ENCODE measurements around the gene ATP6V1E1.

DNA sequence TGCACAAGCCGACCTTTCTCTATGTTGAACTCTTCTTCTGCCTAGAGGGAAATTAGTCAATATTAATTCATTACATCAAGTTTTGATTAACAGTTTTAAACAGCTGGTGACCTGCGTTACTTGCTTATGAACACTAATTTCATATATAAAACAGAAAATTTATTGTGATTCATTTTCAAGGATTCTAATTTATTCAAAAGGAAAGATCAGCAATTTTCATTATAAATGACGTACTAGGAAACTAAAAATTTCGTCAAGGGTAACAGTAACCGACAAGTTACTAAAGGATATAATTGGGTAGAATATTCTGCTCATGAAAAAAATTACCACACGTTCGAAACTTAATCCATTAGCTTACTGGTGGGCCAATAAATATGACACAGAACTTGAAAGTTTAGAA lies 15.3 kb downstream of the ATP6V1E1 start:
- no peak for TF ChIP-seq JUN (IDR thresholded peaks at IDR 0.05)
- TF ChIP-seq POLR2A (IDR thresholded peaks at IDR 0.05; ENCODE audit: low read length) = no peak
- TF ChIP-seq, protein P1, sequence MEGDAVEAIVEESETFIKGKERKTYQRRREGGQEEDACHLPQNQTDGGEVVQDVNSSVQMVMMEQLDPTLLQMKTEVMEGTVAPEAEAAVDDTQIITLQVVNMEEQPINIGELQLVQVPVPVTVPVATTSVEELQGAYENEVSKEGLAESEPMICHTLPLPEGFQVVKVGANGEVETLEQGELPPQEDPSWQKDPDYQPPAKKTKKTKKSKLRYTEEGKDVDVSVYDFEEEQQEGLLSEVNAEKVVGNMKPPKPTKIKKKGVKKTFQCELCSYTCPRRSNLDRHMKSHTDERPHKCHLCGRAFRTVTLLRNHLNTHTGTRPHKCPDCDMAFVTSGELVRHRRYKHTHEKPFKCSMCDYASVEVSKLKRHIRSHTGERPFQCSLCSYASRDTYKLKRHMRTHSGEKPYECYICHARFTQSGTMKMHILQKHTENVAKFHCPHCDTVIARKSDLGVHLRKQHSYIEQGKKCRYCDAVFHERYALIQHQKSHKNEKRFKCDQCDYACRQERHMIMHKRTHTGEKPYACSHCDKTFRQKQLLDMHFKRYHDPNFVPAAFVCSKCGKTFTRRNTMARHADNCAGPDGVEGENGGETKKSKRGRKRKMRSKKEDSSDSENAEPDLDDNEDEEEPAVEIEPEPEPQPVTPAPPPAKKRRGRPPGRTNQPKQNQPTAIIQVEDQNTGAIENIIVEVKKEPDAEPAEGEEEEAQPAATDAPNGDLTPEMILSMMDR (IDR thresholded peaks at IDR 0.05) = no peak
- no peak for TF ChIP-seq EP300 (IDR thresholded peaks at IDR 0.05)
- TF ChIP-seq MYC (IDR thresholded peaks at IDR 0.05; ENCODE audit: borderline replicate concordance, low read length) = no peak
- TF ChIP-seq BHLHE40 (IDR thresholded peaks at IDR 0.05; ENCODE audit: low read depth, low read length) = no peak
- TF ChIP-seq, protein P2, sequence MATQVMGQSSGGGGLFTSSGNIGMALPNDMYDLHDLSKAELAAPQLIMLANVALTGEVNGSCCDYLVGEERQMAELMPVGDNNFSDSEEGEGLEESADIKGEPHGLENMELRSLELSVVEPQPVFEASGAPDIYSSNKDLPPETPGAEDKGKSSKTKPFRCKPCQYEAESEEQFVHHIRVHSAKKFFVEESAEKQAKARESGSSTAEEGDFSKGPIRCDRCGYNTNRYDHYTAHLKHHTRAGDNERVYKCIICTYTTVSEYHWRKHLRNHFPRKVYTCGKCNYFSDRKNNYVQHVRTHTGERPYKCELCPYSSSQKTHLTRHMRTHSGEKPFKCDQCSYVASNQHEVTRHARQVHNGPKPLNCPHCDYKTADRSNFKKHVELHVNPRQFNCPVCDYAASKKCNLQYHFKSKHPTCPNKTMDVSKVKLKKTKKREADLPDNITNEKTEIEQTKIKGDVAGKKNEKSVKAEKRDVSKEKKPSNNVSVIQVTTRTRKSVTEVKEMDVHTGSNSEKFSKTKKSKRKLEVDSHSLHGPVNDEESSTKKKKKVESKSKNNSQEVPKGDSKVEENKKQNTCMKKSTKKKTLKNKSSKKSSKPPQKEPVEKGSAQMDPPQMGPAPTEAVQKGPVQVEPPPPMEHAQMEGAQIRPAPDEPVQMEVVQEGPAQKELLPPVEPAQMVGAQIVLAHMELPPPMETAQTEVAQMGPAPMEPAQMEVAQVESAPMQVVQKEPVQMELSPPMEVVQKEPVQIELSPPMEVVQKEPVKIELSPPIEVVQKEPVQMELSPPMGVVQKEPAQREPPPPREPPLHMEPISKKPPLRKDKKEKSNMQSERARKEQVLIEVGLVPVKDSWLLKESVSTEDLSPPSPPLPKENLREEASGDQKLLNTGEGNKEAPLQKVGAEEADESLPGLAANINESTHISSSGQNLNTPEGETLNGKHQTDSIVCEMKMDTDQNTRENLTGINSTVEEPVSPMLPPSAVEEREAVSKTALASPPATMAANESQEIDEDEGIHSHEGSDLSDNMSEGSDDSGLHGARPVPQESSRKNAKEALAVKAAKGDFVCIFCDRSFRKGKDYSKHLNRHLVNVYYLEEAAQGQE (IDR thresholded peaks at IDR 0.05) = no peak
- TF ChIP-seq SMC3 (IDR thresholded peaks at IDR 0.05) = no peak
- TF ChIP-seq CBX2 (IDR thresholded peaks at IDR 0.05; ENCODE audit: borderline replicate concordance, low read depth) = no peak
